GM18868 (cell line): Measurements from ENCODE around the gene DHX35.

Source experiments
- ATAC-seq: cut with Tn5 transposase; IDR thresholded peaks from one replicate; pipeline ENCODE4 v1.9.1; 2021; ENCODE audit warnings: mild to moderate bottlenecking, moderate library complexity; ENCODE audit not compliant: unreplicated experiment

DHX35 gene

GRCh38 chr20:38962044-38962927 lies at the start of gene DHX35:
DHX35 (plus strand) TSS chr20:38962344; CDS start chr20:38962368, 24 bp downstream.
- peak; percentile 95 for ATAC-seq

GRCh38 chr20:38915355-38915754 lies 46.8 kb upstream of the DHX35 start:
- no peak for ATAC-seq

- ATAC-seq: no peak
Observed at GRCh38 chr20:38917657-38918056, 44.5 kb upstream of the DHX35 start.

- no peak for ATAC-seq
Observed at GRCh38 chr20:38918172-38918571, 44.0 kb upstream of the DHX35 start.

- no peak for ATAC-seq
Observed at GRCh38 chr20:38919683-38920082, 42.5 kb upstream of the DHX35 start.

GRCh38 chr20:38920411-38920810 lies 41.7 kb upstream of the DHX35 start:
- no peak for ATAC-seq

- ATAC-seq: no peak
Observed at GRCh38 chr20:38920851-38921250, 41.3 kb upstream of the DHX35 start.

- no peak for ATAC-seq
Observed at GRCh38 chr20:38924718-38925117, 37.4 kb upstream of the DHX35 start.

- ATAC-seq: peak; percentile 94
Observed at GRCh38 chr20:38926142-38926933, 35.8 kb upstream of the DHX35 start, which contains the start of gene FAM83D. FAM83D (plus strand) TSS chr20:38926417; CDS start chr20:38926443, 26 bp downstream.

GRCh38 chr20:38926934-38927616 lies 35.1 kb upstream of the DHX35 start:
- ATAC-seq: no peak

GRCh38 chr20:38927902-38928578 lies 34.1 kb upstream of the DHX35 start:
- no peak for ATAC-seq

GRCh38 chr20:38930242-38930569 lies 31.9 kb upstream of the DHX35 start:
- no peak for ATAC-seq

GRCh38 chr20:38931984-38932383 lies 30.2 kb upstream of the DHX35 start:
- ATAC-seq: no peak

GRCh38 chr20:38932457-38933120 lies 29.6 kb upstream of the DHX35 start:
- ATAC-seq: no peak

GRCh38 chr20:38934530-38934929 lies 27.6 kb upstream of the DHX35 start:
- no peak for ATAC-seq

GRCh38 chr20:38935285-38935684 lies 26.9 kb upstream of the DHX35 start:
- no peak for ATAC-seq

GRCh38 chr20:38935967-38936407 lies 26.2 kb upstream of the DHX35 start:
- no peak for ATAC-seq

GRCh38 chr20:38937000-38937399 lies 25.1 kb upstream of the DHX35 start:
- ATAC-seq: no peak

- ATAC-seq: no peak
Observed at GRCh38 chr20:38937978-38938473, 24.1 kb upstream of the DHX35 start.

GRCh38 chr20:38939686-38940085 lies 22.5 kb upstream of the DHX35 start:
- ATAC-seq: no peak
